ENCODE measurements around the gene TXNRD1.

TXNRD1 gene

DNA sequence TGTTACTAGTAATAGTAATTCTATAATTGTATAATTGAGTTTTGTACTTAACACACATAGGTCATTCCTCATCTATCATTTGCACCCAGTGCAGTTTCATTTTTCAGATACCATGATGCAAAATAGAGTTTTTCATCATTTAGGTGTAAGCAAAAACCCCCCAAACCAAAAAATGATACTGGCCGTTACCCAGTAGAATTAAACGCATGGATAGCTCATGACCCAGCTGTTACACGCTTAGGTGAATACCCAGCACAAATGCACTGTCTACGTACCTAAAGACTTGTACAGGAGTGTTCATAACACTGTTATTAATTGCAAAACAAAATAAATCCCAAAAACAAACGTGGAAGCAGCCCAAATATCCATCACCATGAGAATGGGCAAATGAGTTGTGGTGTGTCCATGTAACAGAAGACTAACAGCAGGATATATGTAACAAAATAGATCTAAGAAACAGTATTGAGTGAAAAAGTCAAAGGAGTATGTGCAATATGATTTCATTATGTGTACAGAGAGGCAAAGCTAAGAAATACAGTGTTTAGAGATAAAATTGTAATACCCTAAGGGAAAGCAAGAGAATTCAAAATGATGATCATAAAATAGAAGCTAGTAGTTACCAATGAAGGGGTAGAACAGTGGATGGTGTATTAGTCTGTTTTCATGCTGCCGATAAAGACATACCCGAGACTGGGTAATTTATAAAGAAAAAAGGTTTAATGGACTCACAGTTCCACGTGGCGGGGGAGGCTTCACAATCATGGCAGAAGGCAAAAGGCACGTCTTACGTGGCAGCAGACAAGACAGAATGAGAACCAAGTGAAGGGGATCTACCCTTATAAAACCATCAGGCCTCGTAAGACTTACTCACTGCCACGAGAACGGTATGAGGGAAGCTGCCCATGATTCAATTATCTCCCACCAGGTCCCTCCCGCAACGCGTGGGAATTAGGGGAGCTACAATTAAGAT, 137.7 kb downstream of the TXNRD1 start:
- TF ChIP-seq CTCF (IDR thresholded peaks at IDR 0.05; ENCODE audit: borderline replicate concordance, control extremely low read depth, extremely low read depth, insufficient read depth, missing control alignments) = no peak
- in situ Hi-C loops (cut with MboI; ENCODE audit: low sequenced_read_pairs, unreplicated experiment) = no loop called here
- no peak for DNase-seq (ENCODE audit: low spot score)

DNA sequence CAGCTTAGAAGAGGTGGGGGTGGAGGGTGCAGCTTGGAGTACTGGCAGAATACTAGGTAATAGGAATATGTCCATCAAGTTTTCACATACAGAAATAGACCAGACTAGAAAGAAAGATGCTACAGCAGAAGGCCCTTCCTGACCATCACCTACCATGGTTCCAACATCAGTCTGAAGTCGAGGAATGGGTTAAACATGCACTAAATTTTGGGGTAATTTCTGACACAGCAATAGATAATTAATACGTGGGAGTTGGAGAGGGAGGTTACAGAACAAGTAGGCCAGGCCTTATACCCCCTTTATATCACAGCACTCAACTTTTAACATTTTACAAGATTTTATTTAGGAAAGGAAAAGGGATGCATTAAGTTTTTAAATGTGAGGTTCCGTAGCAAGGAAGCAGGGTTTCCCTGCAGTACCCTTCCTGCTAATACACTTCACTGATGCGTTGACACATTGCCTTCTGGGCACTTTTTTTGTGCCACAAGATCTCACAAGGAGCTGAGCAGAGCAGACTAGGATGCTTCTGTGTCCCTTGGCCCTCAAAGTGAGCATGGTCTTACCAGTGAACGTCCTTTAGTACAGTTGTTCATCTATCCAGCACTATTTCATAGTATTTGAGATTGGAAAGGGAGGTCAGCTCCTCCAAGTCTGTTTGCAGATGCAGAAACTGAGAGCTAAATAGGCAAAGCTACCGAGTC, 138.7 kb downstream of the TXNRD1 start:
- no peak for TF ChIP-seq CTCF (IDR thresholded peaks at IDR 0.05; ENCODE audit: borderline replicate concordance, control extremely low read depth, extremely low read depth, insufficient read depth, missing control alignments)
- in situ Hi-C loops (cut with MboI; ENCODE audit: low sequenced_read_pairs, unreplicated experiment) = no loop called here
- no peak for DNase-seq (ENCODE audit: low spot score)

- TF ChIP-seq CTCF (IDR thresholded peaks at IDR 0.05; ENCODE audit: borderline replicate concordance, control extremely low read depth, extremely low read depth, insufficient read depth, missing control alignments) = no peak
- in situ Hi-C loops (cut with MboI; ENCODE audit: low sequenced_read_pairs, unreplicated experiment) = no loop called here
- no peak for DNase-seq (ENCODE audit: low spot score)
Observed at GRCh38 chr12:104354868-104355570, 139.4 kb downstream of the TXNRD1 start.

- in situ Hi-C loops (cut with MboI; ENCODE audit: low sequenced_read_pairs, unreplicated experiment) = no loop called here
- no peak for DNase-seq (ENCODE audit: low spot score)
Observed at GRCh38 chr12:104355630-104356029, 140.1 kb downstream of the TXNRD1 start.

GRCh38 chr12:104356231-104357115, 140.9 kb downstream of the TXNRD1 start:
- in situ Hi-C loops (cut with MboI; ENCODE audit: low sequenced_read_pairs, unreplicated experiment) = no loop called here
- TF ChIP-seq CTCF (IDR thresholded peaks at IDR 0.05; ENCODE audit: borderline replicate concordance, control extremely low read depth, extremely low read depth, insufficient read depth, missing control alignments) = no peak
- no peak for DNase-seq (ENCODE audit: low spot score)

More at GRCh38 chr12:104355630-104356029, 140.1 kb downstream of the TXNRD1 start:
- no peak for TF ChIP-seq CTCF (IDR thresholded peaks at IDR 0.05; ENCODE audit: borderline replicate concordance, control extremely low read depth, extremely low read depth, insufficient read depth, missing control alignments)

Data from GM13976 (cell line).